HG03045 (cell line): ENCODE results near the gene SULT1E1.
"Not testable (repeated sequence)": the region's sequence is repeated elsewhere in the genome, so short reads cannot be mapped to it uniquely, and the experiment has no call there.

Experiments
- ATAC-seq: cut with Tn5 transposase; IDR thresholded peaks from one replicate; pipeline ENCODE4 v1.9.1; 2021; ENCODE audit warnings: mild to moderate bottlenecking, moderate library complexity; ENCODE audit not compliant: unreplicated experiment

The SULT1E1 gene

GRCh38 chr4:69843932-69844331 lies 16.0 kb downstream of the SULT1E1 start:
- no peak for ATAC-seq

- ATAC-seq, result no peak
These were observed 16.6 kb downstream of the SULT1E1 start for GRCh38 chr4:69843301-69843700.

- no peak for ATAC-seq
These were observed 21.0 kb downstream of the SULT1E1 start for GRCh38 chr4:69838977-69839376.

- no peak for ATAC-seq
These were observed 23.7 kb downstream of the SULT1E1 start for GRCh38 chr4:69836287-69836686.

GRCh38 chr4:69835766-69836165 lies 24.2 kb downstream of the SULT1E1 start:
- no peak for ATAC-seq

- ATAC-seq, result no peak
These were observed 26.7 kb downstream of the SULT1E1 start for GRCh38 chr4:69833251-69833650.

GRCh38 chr4:69832326-69833030 lies 27.5 kb downstream of the SULT1E1 start:
- ATAC-seq, result no peak

- ATAC-seq, result peak; percentile 96
These were observed 28.2 kb downstream of the SULT1E1 start for GRCh38 chr4:69831646-69832325.

GRCh38 chr4:69831270-69831627 lies 28.7 kb downstream of the SULT1E1 start:
- no peak for ATAC-seq

GRCh38 chr4:69830560-69831269 lies 29.2 kb downstream of the SULT1E1 start:
- no peak for ATAC-seq

- ATAC-seq, result no peak
These were observed 29.8 kb downstream of the SULT1E1 start for GRCh38 chr4:69830192-69830559.

GRCh38 chr4:69829678-69830077 lies 30.3 kb downstream of the SULT1E1 start:
- ATAC-seq, result no peak

- no peak for ATAC-seq
These were observed 31.1 kb downstream of the SULT1E1 start for GRCh38 chr4:69828828-69829227.

- ATAC-seq, result not testable (repeated sequence)
These were observed 34.9 kb downstream of the SULT1E1 start for GRCh38 chr4:69825056-69825455.

- peak; percentile 74 for ATAC-seq
These were observed 36.3 kb downstream of the SULT1E1 start for GRCh38 chr4:69823481-69824186.

- no peak for ATAC-seq
These were observed 36.9 kb downstream of the SULT1E1 start for GRCh38 chr4:69823048-69823447.

- ATAC-seq, result no peak
These were observed 37.7 kb downstream of the SULT1E1 start for GRCh38 chr4:69822198-69822597.

GRCh38 chr4:69818060-69818639 lies 41.8 kb downstream of the SULT1E1 start:
- no peak for ATAC-seq

- no peak for ATAC-seq
These were observed 43.7 kb downstream of the SULT1E1 start for GRCh38 chr4:69816236-69816635.

GRCh38 chr4:69813628-69814027 lies 46.3 kb downstream of the SULT1E1 start:
- no peak for ATAC-seq

- no peak for ATAC-seq
These were observed 48.8 kb downstream of the SULT1E1 start for GRCh38 chr4:69811166-69811565.
